GM12873 (cell line): ENCODE data around the gene TIGD1.
A peak's percentile ranks its signal among the peaks of the same experiment; 100 is the strongest.

Experiments used
- CTCF ChIP-seq: IDR thresholded peaks from 2 replicates; pipeline ENCODE4 v1.5.1; 2012; ENCODE audit warnings: low read depth, mild to moderate bottlenecking, moderate library complexity, low read length, control low read depth; ENCODE audit not compliant: insufficient read depth; ENCODE audit errors: missing control alignments

The TIGD1 gene

GRCh38 chr2:232525199-232525598 is 25.2 kb downstream of the TIGD1 start:
- TF ChIP-seq CTCF: no peak

GRCh38 chr2:232524771-232525170 is 25.6 kb downstream of the TIGD1 start:
- TF ChIP-seq CTCF: no peak

GRCh38 chr2:232523682-232524597 is 26.4 kb downstream of the TIGD1 start:
- TF ChIP-seq CTCF: peak; percentile 19

- no peak for TF ChIP-seq CTCF
These were observed 27.0 kb downstream of the TIGD1 start for GRCh38 chr2:232523402-232523681.

- no peak for TF ChIP-seq CTCF
These were observed 27.5 kb downstream of the TIGD1 start for GRCh38 chr2:232522623-232523401.

- peak; percentile 67 for TF ChIP-seq CTCF
These were observed 28.3 kb downstream of the TIGD1 start for GRCh38 chr2:232521959-232522622.

GRCh38 chr2:232521098-232521497 is 29.3 kb downstream of the TIGD1 start:
- TF ChIP-seq CTCF: no peak
